Activated T-cell treated with anti-CD3 and anti-CD28 coated beads, Interleukin-2, amount 50 U/mL, for 24 hours (primary cell): ENCODE data around the gene CAMK1D.

Source experiments
- DNase-seq: peaks from one replicate; pipeline ENCODE4 v3.0.0-alpha.2; 2020
- H3K27ac Mint-ChIP-seq: 2 replicates; pipeline ENCODE4 v1.8.0; 2020; ENCODE audit warnings: mild to moderate bottlenecking, mixed read lengths
- H3K27me3 Mint-ChIP-seq: 2 replicates; pipeline ENCODE4 v1.8.0; 2020; ENCODE audit warnings: mixed read lengths
- H3K36me3 Mint-ChIP-seq: 2 replicates; pipeline ENCODE4 v1.8.0; 2020; ENCODE audit warnings: low read depth, mixed read lengths
- H3K4me1 Mint-ChIP-seq: 2 replicates; pipeline ENCODE4 v1.8.0; 2020; ENCODE audit warnings: low read depth, mixed read lengths
- H3K4me3 Mint-ChIP-seq: 2 replicates; pipeline ENCODE4 v1.8.0; 2020; ENCODE audit warnings: mild to moderate bottlenecking, moderate library complexity, mixed read lengths
- H3K9me3 Mint-ChIP-seq: 2 replicates; pipeline ENCODE4 v1.8.0; 2020; ENCODE audit warnings: mixed read lengths

Gene CAMK1D

GRCh38 chr10:12613136-12613535 is 263.8 kb downstream of the CAMK1D start:
- DNase-seq: no peak
- no peak overlapping the region for H3K4me3 Mint-ChIP-seq
- no peaks in the 10 kb centered on the region for H3K27me3 Mint-ChIP-seq
- H3K4me1 Mint-ChIP-seq: no peaks in the 10 kb centered on the region
- no peak overlapping the region for H3K27ac Mint-ChIP-seq
- no peaks in the 10 kb centered on the region for H3K9me3 Mint-ChIP-seq
- no peaks in the 10 kb centered on the region for H3K36me3 Mint-ChIP-seq

GRCh38 chr10:12614177-12614995 is 265.0 kb downstream of the CAMK1D start:
- no peaks in the 10 kb centered on the region for H3K9me3 Mint-ChIP-seq
- H3K27me3 Mint-ChIP-seq: no peaks in the 10 kb centered on the region
- DNase-seq: no peak
- H3K4me1 Mint-ChIP-seq: no peaks in the 10 kb centered on the region
- no peak overlapping the region for H3K4me3 Mint-ChIP-seq
- no peaks in the 10 kb centered on the region for H3K36me3 Mint-ChIP-seq
- H3K27ac Mint-ChIP-seq: no peak overlapping the region

GRCh38 chr10:12615296-12616220 is 266.2 kb downstream of the CAMK1D start:
- no peak overlapping the region for H3K27ac Mint-ChIP-seq
- H3K4me1 Mint-ChIP-seq: peaks cover 6% of the 10 kb centered on the region
- DNase-seq: no peak

GRCh38 chr10:12617191-12618175 is 268.1 kb downstream of the CAMK1D start:
- DNase-seq: no peak
- Mint-ChIP-seq H3K36me3 (no peaks in the 10 kb centered on the region), H3K4me1 (peaks cover 10% of the 10 kb centered on the region), H3K4me3 (no peak overlapping the region), H3K27me3 (no peaks in the 10 kb centered on the region), H3K9me3 (no peaks in the 10 kb centered on the region), H3K27ac (no peak overlapping the region)

More at GRCh38 chr10:12615296-12616220, 266.2 kb downstream of the CAMK1D start:
- Mint-ChIP-seq H3K36me3 (no peaks in the 10 kb centered on the region), H3K4me3 (no peak overlapping the region), H3K27me3 (no peaks in the 10 kb centered on the region), H3K9me3 (no peaks in the 10 kb centered on the region)

- no peaks in the 10 kb centered on the region for H3K9me3 Mint-ChIP-seq
- H3K4me1 Mint-ChIP-seq: peaks cover 10% of the 10 kb centered on the region
- no peaks in the 10 kb centered on the region for H3K36me3 Mint-ChIP-seq
- DNase-seq: no peak
- H3K27ac Mint-ChIP-seq: no peak overlapping the region
- no peak overlapping the region for H3K4me3 Mint-ChIP-seq
- no peaks in the 10 kb centered on the region for H3K27me3 Mint-ChIP-seq
Measured at GRCh38 chr10:12622016-12622415, 272.7 kb downstream of the CAMK1D start.

- Mint-ChIP-seq H3K36me3 (no peaks in the 10 kb centered on the region), H3K4me3 (no peak overlapping the region), H3K9me3 (no peaks in the 10 kb centered on the region), H3K4me1 (peaks cover 10% of the 10 kb centered on the region), H3K27ac (no peak overlapping the region), H3K27me3 (no peaks in the 10 kb centered on the region)
- DNase-seq: no peak
Measured at GRCh38 chr10:12622691-12623090, 273.3 kb downstream of the CAMK1D start.

- peak overlapping the region; percentile 20 for H3K27ac Mint-ChIP-seq
Measured at GRCh38 chr10:12625393-12626023, 276.2 kb downstream of the CAMK1D start.

GRCh38 chr10:12628153-12628552 is 278.8 kb downstream of the CAMK1D start:
- Mint-ChIP-seq H3K27me3 (no peaks in the 10 kb centered on the region), H3K27ac (no peak overlapping the region), H3K36me3 (no peaks in the 10 kb centered on the region), H3K4me3 (no peak overlapping the region), H3K9me3 (no peaks in the 10 kb centered on the region), H3K4me1 (peaks cover 22% of the 10 kb centered on the region)
- no peak for DNase-seq

More at GRCh38 chr10:12625393-12626023, 276.2 kb downstream of the CAMK1D start:
- H3K27me3 Mint-ChIP-seq: no peaks in the 10 kb centered on the region
- no peak for DNase-seq
- H3K36me3 Mint-ChIP-seq: no peaks in the 10 kb centered on the region
- H3K9me3 Mint-ChIP-seq: no peaks in the 10 kb centered on the region
- H3K4me1 Mint-ChIP-seq: peaks cover 21% of the 10 kb centered on the region
- no peak overlapping the region for H3K4me3 Mint-ChIP-seq

- H3K4me3 Mint-ChIP-seq: no peak overlapping the region
- H3K9me3 Mint-ChIP-seq: no peaks in the 10 kb centered on the region
- no peak for DNase-seq
- no peaks in the 10 kb centered on the region for H3K36me3 Mint-ChIP-seq
- peaks cover 26% of the 10 kb centered on the region for H3K4me1 Mint-ChIP-seq
- peak overlapping the region; percentile 57 for H3K27ac Mint-ChIP-seq
- no peaks in the 10 kb centered on the region for H3K27me3 Mint-ChIP-seq
Measured at GRCh38 chr10:12628964-12629766, 279.8 kb downstream of the CAMK1D start.

- no peaks in the 10 kb centered on the region for H3K27me3 Mint-ChIP-seq
- no peaks in the 10 kb centered on the region for H3K9me3 Mint-ChIP-seq
- H3K27ac Mint-ChIP-seq: peak overlapping the region; percentile 50
- H3K4me3 Mint-ChIP-seq: no peak overlapping the region
- peaks cover 32% of the 10 kb centered on the region for H3K4me1 Mint-ChIP-seq
- no peak for DNase-seq
- H3K36me3 Mint-ChIP-seq: no peaks in the 10 kb centered on the region
Measured at GRCh38 chr10:12629767-12630165, 280.4 kb downstream of the CAMK1D start.

GRCh38 chr10:12631216-12631615 is 281.9 kb downstream of the CAMK1D start:
- Mint-ChIP-seq H3K4me1 (peaks cover 46% of the 10 kb centered on the region), H3K27me3 (no peaks in the 10 kb centered on the region), H3K36me3 (no peaks in the 10 kb centered on the region), H3K27ac (no peak overlapping the region), H3K4me3 (no peak overlapping the region), H3K9me3 (no peaks in the 10 kb centered on the region)
- no peak for DNase-seq

- no peaks in the 10 kb centered on the region for H3K36me3 Mint-ChIP-seq
- no peak overlapping the region for H3K27ac Mint-ChIP-seq
- H3K4me1 Mint-ChIP-seq: peaks cover 54% of the 10 kb centered on the region
Measured at GRCh38 chr10:12631787-12632562, 282.6 kb downstream of the CAMK1D start.

More at GRCh38 chr10:12631787-12632562, 282.6 kb downstream of the CAMK1D start:
- H3K9me3 Mint-ChIP-seq: no peaks in the 10 kb centered on the region
- no peak overlapping the region for H3K4me3 Mint-ChIP-seq
- H3K27me3 Mint-ChIP-seq: no peaks in the 10 kb centered on the region
- DNase-seq: no peak
